Measurements from ENCODE around the gene UACA.
"Not testable (repeated sequence)": the region's sequence is repeated elsewhere in the genome, so short reads cannot be mapped to it uniquely, and the experiment has no call there.

Gene UACA

GRCh38 chr15:70616311-70616756 is 147.0 kb downstream of the UACA start:
- DNase-seq = not testable (repeated sequence)

DNA sequence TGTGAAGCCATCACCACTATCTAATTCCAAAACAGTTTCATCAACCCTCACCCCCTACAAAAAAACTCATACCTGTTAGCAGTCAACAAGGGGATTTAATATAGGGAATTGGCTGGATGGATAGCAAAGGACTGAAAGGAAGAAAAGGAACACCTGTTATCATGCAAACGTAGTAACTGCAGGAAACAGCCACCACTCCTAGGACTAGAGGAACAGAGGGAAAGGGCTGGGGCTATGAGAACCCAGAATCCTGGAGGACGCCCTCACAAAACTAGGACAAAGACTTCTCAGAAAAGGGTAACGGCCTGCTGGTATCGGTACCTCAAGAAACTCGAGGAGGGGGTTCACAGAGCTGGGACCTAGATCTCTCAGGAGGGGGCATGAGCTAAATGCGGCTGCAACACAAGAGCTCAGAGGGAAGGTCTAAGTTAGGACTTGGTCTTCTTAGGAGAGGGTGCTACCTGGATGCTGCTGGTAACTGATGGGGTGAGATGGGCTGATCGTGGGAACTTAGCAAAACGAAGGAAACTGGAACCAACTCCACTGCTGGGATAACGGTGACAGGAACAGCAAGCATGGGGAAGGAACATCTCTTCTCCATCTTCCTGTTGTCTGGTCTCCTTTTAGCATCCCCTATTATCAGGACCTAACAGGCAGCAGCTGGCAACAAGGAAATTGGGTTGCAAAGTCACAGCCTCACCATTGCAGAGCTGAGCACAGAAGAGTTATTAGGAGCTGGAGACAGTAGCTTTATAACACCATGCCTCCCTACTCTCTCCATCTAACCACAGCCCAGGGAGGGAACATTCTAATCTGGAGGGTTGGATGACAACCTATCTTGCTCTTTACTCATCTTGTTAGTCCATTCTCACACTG is 147.7 kb downstream of the UACA start:
- DNase-seq = no peak

GRCh38 chr15:70614221-70614620 is 149.1 kb downstream of the UACA start:
- DNase-seq = no peak

- DNase-seq = no peak
These were observed 150.1 kb downstream of the UACA start for GRCh38 chr15:70613271-70613670.

DNA sequence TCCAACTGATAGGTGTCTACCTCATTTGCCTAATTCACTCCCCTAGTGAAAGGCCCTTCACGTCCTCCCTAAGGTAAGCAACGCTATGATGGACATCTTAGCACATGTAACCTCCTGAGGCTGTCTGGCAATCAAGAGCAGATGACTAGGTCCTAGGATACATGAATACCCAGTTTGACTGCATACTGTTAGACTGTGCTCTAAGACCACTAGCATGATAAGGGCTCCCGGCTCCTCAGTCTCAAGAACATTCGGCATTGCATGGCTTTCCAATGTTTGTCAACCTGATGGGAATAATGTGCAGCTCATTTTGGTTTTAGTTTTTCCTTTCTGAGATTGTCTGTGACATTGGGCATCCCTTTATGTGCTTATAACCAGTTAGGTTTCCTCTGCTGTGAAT is 152.1 kb downstream of the UACA start:
- no peak for DNase-seq

- no peak for DNase-seq
These were observed 152.8 kb downstream of the UACA start for GRCh38 chr15:70610541-70610940.

GRCh38 chr15:70609889-70610288 is 153.5 kb downstream of the UACA start:
- no peak for DNase-seq

DNA sequence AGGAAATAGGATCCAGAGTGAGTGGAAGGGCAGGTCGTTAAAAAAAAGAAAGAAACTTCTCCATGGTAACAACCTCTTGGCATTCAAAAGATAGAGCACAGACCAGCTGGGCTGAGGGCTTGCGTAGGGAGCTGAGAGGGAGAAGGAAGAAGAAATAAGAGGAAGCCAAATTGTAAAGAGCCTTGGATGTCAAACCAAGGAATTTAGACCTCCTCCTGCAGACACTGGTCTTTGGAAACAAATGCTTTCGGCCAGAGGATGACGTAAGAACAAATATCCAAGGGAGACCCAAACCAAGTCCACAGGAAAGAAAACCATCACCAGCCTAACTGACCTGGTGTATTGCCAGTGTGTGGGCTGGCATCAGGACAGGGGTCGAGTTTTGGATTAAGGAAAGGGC is 155.2 kb downstream of the UACA start:
- no peak for DNase-seq

DNA sequence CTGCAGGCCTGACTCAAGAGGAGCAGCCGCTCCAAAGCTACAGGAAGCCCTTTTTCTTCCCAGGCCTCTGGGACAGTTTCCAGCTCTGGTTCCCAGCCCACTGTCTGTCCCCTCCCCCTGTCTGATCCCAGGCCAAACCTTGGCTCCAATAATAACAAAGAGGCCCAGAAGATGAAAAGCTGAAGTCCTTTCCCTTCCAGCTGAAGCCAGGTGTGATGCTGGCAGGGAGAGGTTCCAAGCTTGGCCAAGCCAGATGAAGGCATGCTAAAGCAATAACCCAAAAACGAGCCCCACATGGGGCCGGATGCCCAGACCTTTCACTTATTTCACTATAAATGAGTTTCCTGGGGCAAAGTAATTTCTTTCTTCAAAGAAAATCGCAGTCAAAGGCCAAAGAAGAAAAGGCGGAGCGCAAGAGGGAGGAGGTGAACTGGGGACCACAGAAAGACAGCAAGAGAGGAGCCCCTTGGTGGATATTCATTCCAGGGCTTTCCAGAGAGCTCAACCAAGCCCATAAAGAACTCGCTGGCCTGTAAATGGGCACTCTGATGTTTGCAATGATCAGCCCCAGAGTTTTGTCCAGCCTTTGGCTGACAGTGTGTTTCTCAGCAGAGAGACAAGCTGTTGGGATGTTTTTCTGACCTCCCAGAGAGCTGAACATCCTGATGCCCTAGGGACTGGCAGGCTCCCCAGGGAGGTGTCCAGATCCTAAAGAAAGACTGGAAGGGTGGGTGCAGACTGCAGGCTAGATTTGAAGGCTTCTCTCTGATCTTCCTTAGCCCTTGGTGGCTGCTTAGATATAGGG is 157.6 kb downstream of the UACA start:
- DNase-seq = no peak

DNA sequence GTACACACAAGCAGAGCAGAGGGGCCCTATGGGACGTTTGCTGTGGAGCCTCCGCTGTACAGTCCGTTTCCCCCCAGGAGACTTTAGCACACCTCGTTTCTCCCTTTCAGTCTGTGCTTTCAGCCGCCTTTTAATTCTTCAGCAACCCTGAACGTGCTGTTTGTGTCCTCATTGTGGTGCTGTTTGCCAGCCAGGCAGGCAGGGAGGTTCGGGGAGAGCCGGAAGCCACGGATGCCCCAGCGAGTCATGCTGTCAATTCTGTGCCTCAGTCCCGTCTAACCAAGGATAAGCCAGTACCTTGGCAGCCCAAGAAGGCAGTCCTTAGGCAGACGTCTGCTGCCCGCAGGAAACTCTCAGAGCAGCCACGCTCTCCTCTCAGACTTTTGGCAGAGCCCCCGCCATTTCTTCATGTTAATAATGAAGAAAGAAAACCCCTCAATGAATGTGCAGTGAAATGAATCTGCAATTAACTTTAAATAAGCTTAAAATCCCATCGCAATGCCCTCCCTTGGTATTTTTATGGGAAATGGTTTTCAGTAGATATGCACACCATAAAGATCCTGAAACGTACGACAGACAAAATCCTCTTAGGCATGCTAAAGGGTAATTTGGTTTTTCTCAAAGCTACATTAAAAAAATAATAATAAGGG is 158.6 kb downstream of the UACA start:
- DNase-seq = no peak

All from NCI-H1694 treated with DMSO at 0.1 percent for 48 hours (cell line).